Right atrium auricular region (tissue), 2 donors: Measurements from ENCODE around the gene LDB1. TPM values are rescaled to one million over a fixed set of nuclear protein-coding genes. Genes with fewer than 3 reads are reported as not detected.

ENCODE experiments used
- DNase-seq: peaks from one replicate; pipeline ENCODE4 v3.0.0-alpha.2; 2019; ENCODE audit warnings: low spot score
- H3K27ac ChIP-seq, 2 donors: fragments of 200-600 bp; sonication (generic); 1 replicate in 1 of 2; 2 replicates in 1 of 2; pipeline ENCODE4 v1.5.1; 2016 to 2019
- H3K27me3 ChIP-seq, 2 donors: fragments of 200-600 bp; sonication (generic); one replicate each; pipeline versions ENCODE4 v1.5.1 to v1.6.0; 2017 to 2019
- H3K36me3 ChIP-seq: fragments of 200-600 bp; sonication (generic); one replicate; pipeline ENCODE4 v1.5.1; 2016
- H3K4me1 ChIP-seq, 2 donors: fragments of 200-600 bp; sonication (generic); one replicate each; pipeline versions ENCODE4 v1.5.1 to v1.6.0; 2017 to 2019
- H3K4me3 ChIP-seq, 2 donors: fragments of 200-600 bp; sonication (generic); 1 replicate in 1 of 2; 2 replicates in 1 of 2; pipeline ENCODE4 v1.5.1; 2017 to 2019; ENCODE audit warnings: mild to moderate bottlenecking in 1 of 2, moderate library complexity in 1 of 2
- H3K9me3 ChIP-seq, 2 donors: fragments of 200-600 bp; sonication (generic); one replicate each; pipeline ENCODE4 v1.5.1; 2019
- total RNA-seq, 2 donors: library from RNA; depleted of rRNA; stranded (reverse); fragments of >200 nt; gene quantifications; one replicate each; pipeline ENCODE4 v1.1.0, GENCODE V29; 2016
- TF ChIP-seq, protein P1 (sequence below), 2 donors: fragments of 200-600 bp; sonication (generic); IDR thresholded peaks; one replicate each; pipeline ENCODE4 v1.5.1; 2019; ENCODE audit warnings: antibody characterized with exemption in 2 of 2

The LDB1 gene, protein sequence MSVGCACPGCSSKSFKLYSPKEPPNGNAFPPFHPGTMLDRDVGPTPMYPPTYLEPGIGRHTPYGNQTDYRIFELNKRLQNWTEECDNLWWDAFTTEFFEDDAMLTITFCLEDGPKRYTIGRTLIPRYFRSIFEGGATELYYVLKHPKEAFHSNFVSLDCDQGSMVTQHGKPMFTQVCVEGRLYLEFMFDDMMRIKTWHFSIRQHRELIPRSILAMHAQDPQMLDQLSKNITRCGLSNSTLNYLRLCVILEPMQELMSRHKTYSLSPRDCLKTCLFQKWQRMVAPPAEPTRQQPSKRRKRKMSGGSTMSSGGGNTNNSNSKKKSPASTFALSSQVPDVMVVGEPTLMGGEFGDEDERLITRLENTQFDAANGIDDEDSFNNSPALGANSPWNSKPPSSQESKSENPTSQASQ
- total RNA-seq = 10 to 100 TPM; 32.2 to 59.7 TPM

- Histone ChIP-seq H3K4me1 (peaks cover 0 to 58% of the 10 kb centered on the region in 2 donors), H3K9me3 (no peaks in the 10 kb centered on the region), H3K27ac (peak within 1 kb of the TSS; percentile 97 to 99), H3K4me3 (peak within 1 kb of the TSS; percentile 87 to 94), H3K36me3 (no peaks in the 10 kb centered on the region), H3K27me3 (no peaks in the 10 kb centered on the region)
- peak; percentile 78 for DNase-seq
- TF ChIP-seq, protein P1, sequence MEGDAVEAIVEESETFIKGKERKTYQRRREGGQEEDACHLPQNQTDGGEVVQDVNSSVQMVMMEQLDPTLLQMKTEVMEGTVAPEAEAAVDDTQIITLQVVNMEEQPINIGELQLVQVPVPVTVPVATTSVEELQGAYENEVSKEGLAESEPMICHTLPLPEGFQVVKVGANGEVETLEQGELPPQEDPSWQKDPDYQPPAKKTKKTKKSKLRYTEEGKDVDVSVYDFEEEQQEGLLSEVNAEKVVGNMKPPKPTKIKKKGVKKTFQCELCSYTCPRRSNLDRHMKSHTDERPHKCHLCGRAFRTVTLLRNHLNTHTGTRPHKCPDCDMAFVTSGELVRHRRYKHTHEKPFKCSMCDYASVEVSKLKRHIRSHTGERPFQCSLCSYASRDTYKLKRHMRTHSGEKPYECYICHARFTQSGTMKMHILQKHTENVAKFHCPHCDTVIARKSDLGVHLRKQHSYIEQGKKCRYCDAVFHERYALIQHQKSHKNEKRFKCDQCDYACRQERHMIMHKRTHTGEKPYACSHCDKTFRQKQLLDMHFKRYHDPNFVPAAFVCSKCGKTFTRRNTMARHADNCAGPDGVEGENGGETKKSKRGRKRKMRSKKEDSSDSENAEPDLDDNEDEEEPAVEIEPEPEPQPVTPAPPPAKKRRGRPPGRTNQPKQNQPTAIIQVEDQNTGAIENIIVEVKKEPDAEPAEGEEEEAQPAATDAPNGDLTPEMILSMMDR (IDR thresholded peaks at IDR 0.05) = no peak
Observed at GRCh38 chr10:102120142-102120990, at the start of gene LDB1. Gene LDB1 (minus strand): TSS chr10:102120368. CDS start chr10:102120110, 258 bp downstream.

- TF ChIP-seq, protein P1 (IDR thresholded peaks at IDR 0.05) = no peak
- Histone ChIP-seq H3K4me3 (no peak overlapping the region), H3K9me3 (no peaks in the 10 kb centered on the region), H3K27ac (no peak overlapping the region), H3K27me3 (no peaks in the 10 kb centered on the region), H3K36me3 (peaks cover 14% of the 10 kb centered on the region), H3K4me1 (peaks cover 0 to 8% of the 10 kb centered on the region in 2 donors)
- DNase-seq = no peak
Observed at GRCh38 chr10:102167861-102168260, 47.7 kb upstream of the LDB1 start.

- H3K27ac ChIP-seq = no peak overlapping the region
- H3K27me3 ChIP-seq = no peaks in the 10 kb centered on the region
- TF ChIP-seq, protein P1 (IDR thresholded peaks at IDR 0.05) = no peak
- H3K4me3 ChIP-seq = no peak overlapping the region
- H3K9me3 ChIP-seq = no peaks in the 10 kb centered on the region
- H3K36me3 ChIP-seq = peaks cover 58% of the 10 kb centered on the region
- H3K4me1 ChIP-seq = no peaks in the 10 kb centered on the region
- no peak for DNase-seq
Observed at GRCh38 chr10:102163342-102163989, 43.3 kb upstream of the LDB1 start.

DNA sequence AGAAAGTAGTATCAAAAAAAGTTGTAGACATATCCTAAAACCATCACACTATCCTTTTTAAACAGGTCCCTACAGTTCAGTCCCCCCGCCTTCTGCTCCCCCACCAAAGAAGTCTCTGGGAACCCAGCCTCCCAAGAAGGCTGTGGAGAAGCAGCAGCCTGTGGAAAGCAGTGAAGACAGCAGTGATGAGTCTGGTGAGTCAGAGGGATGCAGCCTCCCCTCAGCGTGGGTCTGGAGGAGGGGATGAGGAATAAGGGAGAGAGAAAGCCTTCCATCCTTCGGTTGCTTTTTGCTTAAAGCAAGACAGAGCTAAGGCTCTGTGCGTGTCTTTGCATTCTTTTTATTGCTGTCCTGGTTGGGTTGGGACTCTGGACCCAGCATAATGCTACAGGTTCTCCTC, 39.7 kb upstream of the LDB1 start:
- no peak overlapping the region for H3K27ac ChIP-seq
- no peak overlapping the region for H3K4me3 ChIP-seq
- TF ChIP-seq, protein P1 (IDR thresholded peaks at IDR 0.05) = no peak
- H3K9me3 ChIP-seq = no peaks in the 10 kb centered on the region
- H3K4me1 ChIP-seq = no peaks in the 10 kb centered on the region
- H3K27me3 ChIP-seq = no peaks in the 10 kb centered on the region
- DNase-seq = no peak
- H3K36me3 ChIP-seq = peaks cover 84% of the 10 kb centered on the region

GRCh38 chr10:102159051-102159597, 39.0 kb upstream of the LDB1 start:
- H3K27ac ChIP-seq = no peak overlapping the region
- peaks cover 83% of the 10 kb centered on the region for H3K36me3 ChIP-seq
- H3K4me3 ChIP-seq = no peak overlapping the region
- no peaks in the 10 kb centered on the region for H3K4me1 ChIP-seq
- TF ChIP-seq, protein P1 (IDR thresholded peaks at IDR 0.05) = no peak
- no peak for DNase-seq
- no peaks in the 10 kb centered on the region for H3K9me3 ChIP-seq
- H3K27me3 ChIP-seq = no peaks in the 10 kb centered on the region
